IPS-18a (cell line): ENCODE data around the gene KCTD17.

Experiments
- H3K27ac ChIP-seq: one replicate; pipeline ENCODE4 v1.5.1; 2013; ENCODE audit warnings: low read length
- H3K27me3 ChIP-seq: one replicate; pipeline ENCODE4 v1.6.1; 2013; ENCODE audit warnings: mild to moderate bottlenecking, low read length; ENCODE audit not compliant: control insufficient read depth, insufficient read depth
- H3K36me3 ChIP-seq: one replicate; pipeline ENCODE4 v1.6.1; 2013; ENCODE audit warnings: low read depth, low read length; ENCODE audit not compliant: control insufficient read depth
- H3K4me1 ChIP-seq: one replicate; pipeline ENCODE4 v1.6.1; 2013; ENCODE audit warnings: low read depth, low read length; ENCODE audit not compliant: control insufficient read depth
- H3K4me3 ChIP-seq: one replicate; pipeline ENCODE4 v1.5.1; 2013; ENCODE audit warnings: low read length
- H3K9ac ChIP-seq: one replicate; pipeline ENCODE4 v1.6.1; 2013; ENCODE audit warnings: mild to moderate bottlenecking, low read length, moderate library complexity
- H3K9me3 ChIP-seq: one replicate; pipeline ENCODE4 v1.6.1; 2013; ENCODE audit warnings: low read depth, low read length; ENCODE audit not compliant: control insufficient read depth

KCTD17 gene

DNA sequence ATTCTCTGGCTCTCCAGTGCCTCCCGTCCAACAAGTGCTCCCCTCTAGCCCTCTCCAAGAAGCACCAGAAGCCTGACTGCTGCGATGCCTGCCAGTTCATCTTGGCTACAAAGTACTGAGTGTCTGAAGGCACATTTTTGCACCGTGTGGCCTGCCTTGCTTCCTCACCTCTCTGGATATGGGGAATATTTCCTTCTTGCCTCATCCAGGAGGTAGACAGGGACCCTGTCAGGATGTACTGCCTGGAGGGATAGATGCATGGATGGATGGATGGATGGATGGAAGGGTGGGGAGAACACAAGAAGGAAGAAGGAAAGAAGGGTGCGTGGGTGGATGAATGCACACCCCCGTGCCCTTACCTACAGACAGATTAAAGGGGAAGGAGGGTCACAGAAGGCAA lies 27.6 kb downstream of the KCTD17 start:
- no peaks in the 10 kb centered on the region for H3K9me3 ChIP-seq
- no peak overlapping the region for H3K4me3 ChIP-seq
- no peaks in the 10 kb centered on the region for H3K4me1 ChIP-seq
- H3K27me3 ChIP-seq: peaks cover 36% of the 10 kb centered on the region
- no peak overlapping the region for H3K27ac ChIP-seq
- H3K36me3 ChIP-seq: no peaks in the 10 kb centered on the region
- H3K9ac ChIP-seq: no peak overlapping the region

GRCh38 chr22:37079668-37080171 lies 28.2 kb downstream of the KCTD17 start:
- Histone ChIP-seq H3K9ac (no peak overlapping the region), H3K4me3 (no peak overlapping the region), H3K9me3 (no peaks in the 10 kb centered on the region), H3K36me3 (no peaks in the 10 kb centered on the region), H3K4me1 (no peaks in the 10 kb centered on the region), H3K27ac (no peak overlapping the region), H3K27me3 (peaks cover 30% of the 10 kb centered on the region)

DNA sequence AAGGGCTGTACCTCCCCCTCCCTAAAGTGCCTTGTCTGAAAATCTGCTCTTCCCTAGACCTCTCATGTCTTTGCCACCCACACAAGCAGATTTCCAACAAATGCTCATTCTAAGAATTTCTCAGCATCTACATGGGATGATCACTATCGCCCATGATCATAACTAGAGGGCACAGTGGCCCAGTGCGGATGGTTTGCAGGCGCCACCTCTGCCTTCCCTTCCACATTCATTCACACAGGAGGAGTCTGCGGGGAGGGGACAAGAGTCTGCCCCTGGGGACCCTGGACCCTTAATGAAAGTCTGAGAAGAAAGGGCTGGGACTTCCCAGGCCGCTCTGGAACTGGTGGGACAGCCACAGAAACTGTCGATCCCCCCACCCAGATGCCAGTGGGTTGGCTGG lies 28.9 kb downstream of the KCTD17 start:
- Histone ChIP-seq H3K27me3 (peaks cover 23% of the 10 kb centered on the region), H3K4me1 (no peaks in the 10 kb centered on the region), H3K9ac (no peak overlapping the region), H3K27ac (no peak overlapping the region), H3K36me3 (no peaks in the 10 kb centered on the region), H3K9me3 (no peaks in the 10 kb centered on the region), H3K4me3 (no peak overlapping the region)

- no peaks in the 10 kb centered on the region for H3K36me3 ChIP-seq
- no peaks in the 10 kb centered on the region for H3K9me3 ChIP-seq
- H3K9ac ChIP-seq: no peak overlapping the region
- H3K27me3 ChIP-seq: peaks cover 19% of the 10 kb centered on the region
- H3K27ac ChIP-seq: no peak overlapping the region
- no peaks in the 10 kb centered on the region for H3K4me1 ChIP-seq
- no peak overlapping the region for H3K4me3 ChIP-seq
Observed at GRCh38 chr22:37080838-37081237, 29.3 kb downstream of the KCTD17 start.

- no peaks in the 10 kb centered on the region for H3K4me1 ChIP-seq
- no peaks in the 10 kb centered on the region for H3K9me3 ChIP-seq
- no peak overlapping the region for H3K4me3 ChIP-seq
- H3K9ac ChIP-seq: no peak overlapping the region
- H3K27ac ChIP-seq: no peak overlapping the region
- H3K27me3 ChIP-seq: peaks cover 4% of the 10 kb centered on the region
- no peaks in the 10 kb centered on the region for H3K36me3 ChIP-seq
Observed at GRCh38 chr22:37082251-37082873, 30.8 kb downstream of the KCTD17 start.

DNA sequence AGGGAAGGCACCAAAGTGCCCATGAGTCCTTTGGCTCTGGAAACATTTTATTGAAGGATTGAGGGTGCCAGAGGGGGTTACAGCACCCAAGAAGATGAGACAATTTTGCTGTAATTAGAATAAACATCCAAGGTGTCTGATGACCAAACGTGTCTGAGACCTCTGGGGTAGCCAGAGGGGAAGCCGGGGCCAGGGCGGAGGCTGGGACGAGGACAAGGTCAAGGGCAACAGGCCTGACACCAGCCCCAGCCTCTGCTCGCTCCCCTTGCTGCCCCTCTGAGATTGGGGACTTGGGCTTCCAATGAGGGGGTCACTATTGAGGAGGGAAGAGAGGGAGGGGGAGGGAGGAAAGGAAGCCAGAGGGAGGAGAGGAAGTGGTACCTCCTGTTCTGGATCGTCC lies 32.4 kb downstream of the KCTD17 start:
- Histone ChIP-seq H3K4me3 (no peak overlapping the region), H3K9me3 (no peaks in the 10 kb centered on the region), H3K9ac (no peak overlapping the region), H3K36me3 (no peaks in the 10 kb centered on the region), H3K27ac (no peak overlapping the region), H3K4me1 (no peaks in the 10 kb centered on the region), H3K27me3 (no peaks in the 10 kb centered on the region)

DNA sequence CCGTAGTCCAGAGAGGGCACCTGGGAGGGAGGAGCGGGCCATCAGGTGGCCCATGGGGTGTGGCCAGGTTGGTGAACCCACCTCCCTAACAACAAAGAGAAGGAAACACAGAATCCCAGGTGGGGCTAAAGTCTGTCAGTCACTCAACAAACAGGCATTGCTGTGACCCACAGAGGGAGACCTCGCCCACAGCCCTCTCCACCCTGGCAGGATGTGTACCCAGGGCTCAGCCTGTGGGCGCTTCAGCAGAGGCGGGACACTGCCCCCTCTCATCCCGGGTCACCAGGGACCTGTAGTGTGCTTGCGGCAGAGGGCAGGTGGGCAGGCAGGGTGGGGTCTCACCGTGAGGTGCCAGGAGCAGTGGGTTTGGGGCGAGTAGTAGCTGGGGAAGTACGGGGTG lies 32.8 kb downstream of the KCTD17 start:
- Histone ChIP-seq H3K9ac (no peak overlapping the region), H3K4me3 (no peak overlapping the region), H3K36me3 (no peaks in the 10 kb centered on the region), H3K27ac (no peak overlapping the region), H3K4me1 (no peaks in the 10 kb centered on the region), H3K27me3 (no peaks in the 10 kb centered on the region), H3K9me3 (no peaks in the 10 kb centered on the region)

DNA sequence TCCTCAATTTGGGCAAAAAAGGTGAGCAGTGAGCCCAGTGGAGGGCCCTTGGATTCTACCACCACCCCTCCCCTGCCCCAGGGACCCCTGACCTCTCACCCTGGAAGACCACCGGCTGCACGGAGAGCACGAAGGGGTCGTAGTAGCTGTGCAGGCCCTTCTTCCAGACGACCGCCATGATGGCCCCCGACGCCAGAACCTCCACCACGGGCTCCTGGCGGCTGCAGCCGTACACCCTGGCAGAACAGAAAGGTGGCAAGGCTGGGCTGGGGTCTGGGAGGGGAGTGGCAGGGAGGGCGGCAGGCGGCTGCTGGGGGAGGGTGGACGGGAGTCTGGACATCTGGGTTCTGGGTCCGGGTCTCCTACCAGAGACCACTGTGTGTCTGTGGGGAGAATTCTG lies 34.6 kb downstream of the KCTD17 start:
- Histone ChIP-seq H3K9ac (no peak overlapping the region), H3K4me1 (no peaks in the 10 kb centered on the region)

DNA sequence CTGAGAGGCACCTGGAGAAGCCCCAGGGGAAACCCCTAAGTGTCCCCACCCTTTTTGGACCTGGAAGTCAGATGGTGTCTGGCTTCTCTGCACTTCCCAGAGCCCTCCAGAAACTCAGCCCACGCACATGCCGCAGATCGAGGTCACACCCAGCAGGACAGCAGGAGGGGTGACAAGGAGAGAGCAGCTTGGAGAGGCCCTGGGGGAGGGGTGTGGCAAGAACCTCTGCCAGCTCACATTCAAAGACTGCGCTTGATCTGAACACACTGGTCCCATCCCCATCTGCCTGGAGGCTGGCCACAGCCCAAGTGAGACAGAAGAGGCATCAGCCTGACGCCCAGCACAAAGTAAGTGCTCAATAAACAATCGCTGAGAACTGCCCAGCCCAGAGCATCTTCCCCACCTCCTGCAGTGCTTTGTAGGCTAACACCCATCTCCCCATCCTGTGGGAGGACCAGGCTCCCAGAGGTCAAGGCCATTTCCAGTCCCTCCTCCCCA lies 36.6 kb downstream of the KCTD17 start:
- H3K4me1 ChIP-seq: peaks cover 5% of the 10 kb centered on the region
- H3K27ac ChIP-seq: no peak overlapping the region
- no peaks in the 10 kb centered on the region for H3K27me3 ChIP-seq
- H3K4me3 ChIP-seq: no peak overlapping the region
- no peaks in the 10 kb centered on the region for H3K9me3 ChIP-seq
- H3K9ac ChIP-seq: no peak overlapping the region
- no peaks in the 10 kb centered on the region for H3K36me3 ChIP-seq

More for the DNA sequence above, 34.6 kb downstream of the KCTD17 start:
- Histone ChIP-seq H3K27ac (no peak overlapping the region), H3K27me3 (no peaks in the 10 kb centered on the region), H3K36me3 (no peaks in the 10 kb centered on the region), H3K4me3 (no peak overlapping the region), H3K9me3 (no peaks in the 10 kb centered on the region)

DNA sequence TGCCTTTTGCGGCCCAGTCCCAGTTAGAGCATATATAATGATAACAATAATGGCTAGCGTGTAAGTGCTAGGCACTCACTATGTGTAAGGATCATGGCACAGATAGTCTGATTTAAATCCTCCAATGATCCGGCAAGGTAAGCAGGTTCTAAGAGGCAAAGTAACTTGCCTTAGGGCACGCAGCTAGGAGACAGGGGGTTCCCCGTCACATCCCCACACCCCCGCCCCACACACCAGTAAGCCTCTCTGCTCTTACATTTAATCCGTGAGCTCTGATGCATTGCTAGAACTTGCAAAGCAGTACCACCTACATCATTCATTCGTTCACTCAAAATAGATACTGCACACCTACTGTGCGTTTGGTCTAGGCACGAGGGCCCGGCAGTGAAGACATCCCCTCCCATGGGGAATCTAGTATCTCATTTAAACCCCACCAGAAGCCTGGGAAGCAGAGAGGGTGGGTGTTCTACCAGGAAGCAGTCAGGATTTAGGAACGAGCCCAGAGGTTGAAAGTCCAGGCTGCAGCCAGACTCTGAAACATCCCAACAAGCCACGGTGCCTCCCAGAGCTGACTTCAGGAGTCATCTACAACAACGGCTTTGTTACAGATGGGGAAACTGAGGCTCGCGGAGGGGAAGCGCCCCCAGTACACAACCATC lies 37.3 kb downstream of the KCTD17 start:
- H3K27me3 ChIP-seq: no peaks in the 10 kb centered on the region
- H3K4me1 ChIP-seq: peaks cover 5% of the 10 kb centered on the region
- H3K36me3 ChIP-seq: no peaks in the 10 kb centered on the region
- H3K9ac ChIP-seq: no peak overlapping the region
- no peaks in the 10 kb centered on the region for H3K9me3 ChIP-seq
- H3K27ac ChIP-seq: no peak overlapping the region
- H3K4me3 ChIP-seq: no peak overlapping the region

DNA sequence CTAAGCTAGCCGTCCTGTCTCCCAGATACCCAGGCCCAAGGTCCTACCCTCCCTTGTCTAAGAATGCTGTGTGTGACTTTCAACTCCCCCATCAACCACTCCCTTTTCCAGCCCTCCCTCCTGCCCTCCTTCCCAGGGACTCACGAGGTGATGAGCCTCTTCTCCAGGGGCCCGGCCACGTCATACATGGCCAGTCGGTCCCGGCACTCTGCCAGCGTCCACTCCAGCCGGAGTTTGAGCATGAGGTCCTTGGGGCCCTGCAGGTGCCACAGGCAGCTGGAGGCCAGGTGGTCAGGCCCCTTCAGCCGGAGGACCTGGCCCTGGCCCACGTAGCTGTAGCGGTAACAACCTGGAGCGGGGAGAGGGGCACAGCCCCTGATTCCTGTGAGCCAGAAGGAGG lies 37.9 kb downstream of the KCTD17 start:
- Histone ChIP-seq H3K4me1 (peaks cover 5% of the 10 kb centered on the region), H3K9me3 (no peaks in the 10 kb centered on the region), H3K27me3 (no peaks in the 10 kb centered on the region), H3K4me3 (no peak overlapping the region), H3K9ac (no peak overlapping the region), H3K27ac (no peak overlapping the region), H3K36me3 (no peaks in the 10 kb centered on the region)
